Embryonic facial prominence (tissue), 1 donor: ENCODE data around the gene SPAG16.
"Not testable (repeated sequence)": the region's sequence is repeated elsewhere in the genome, so short reads cannot be mapped to it uniquely, and the experiment has no call there.

Experiments
- DNase-seq: peaks from one replicate; pipeline ENCODE4 v3.0.0-alpha.2; 2016; ENCODE audit errors: extremely low spot score

The SPAG16 gene

GRCh38 chr2:213271947-213272346, 12.3 kb upstream of the SPAG16 start:
- DNase-seq, result no peak

GRCh38 chr2:213274143-213274542, 10.1 kb upstream of the SPAG16 start:
- DNase-seq, result no peak

- no peak for DNase-seq
Measured at GRCh38 chr2:213275265-213275664, 9.0 kb upstream of the SPAG16 start.

GRCh38 chr2:213277134-213277533, 7.1 kb upstream of the SPAG16 start:
- not testable (repeated sequence) for DNase-seq

- no peak for DNase-seq
Measured at GRCh38 chr2:213279116-213279620, 5.1 kb upstream of the SPAG16 start.

- no peak for DNase-seq
Measured at GRCh38 chr2:213279971-213280370, 4.3 kb upstream of the SPAG16 start.

GRCh38 chr2:213281156-213281555, 3.1 kb upstream of the SPAG16 start:
- no peak for DNase-seq

- DNase-seq, result no peak
Measured at GRCh38 chr2:213285404-213285803, 1.1 kb downstream of the SPAG16 start.

GRCh38 chr2:213286161-213286560, 1.9 kb downstream of the SPAG16 start:
- DNase-seq, result no peak

- DNase-seq, result no peak
Measured at GRCh38 chr2:213288913-213289700, 4.8 kb downstream of the SPAG16 start.

GRCh38 chr2:213290501-213290900, 6.2 kb downstream of the SPAG16 start:
- DNase-seq, result no peak

- no peak for DNase-seq
Measured at GRCh38 chr2:213296270-213296669, 12.0 kb downstream of the SPAG16 start.

GRCh38 chr2:213306316-213306942, 22.2 kb downstream of the SPAG16 start:
- no peak for DNase-seq

- no peak for DNase-seq
Measured at GRCh38 chr2:213315168-213315876, 31.1 kb downstream of the SPAG16 start.

GRCh38 chr2:213316001-213316735, 31.9 kb downstream of the SPAG16 start:
- DNase-seq, result no peak

GRCh38 chr2:213317929-213318328, 33.7 kb downstream of the SPAG16 start:
- DNase-seq, result no peak

GRCh38 chr2:213320604-213321003, 36.3 kb downstream of the SPAG16 start:
- no peak for DNase-seq

GRCh38 chr2:213336253-213336770, 52.0 kb downstream of the SPAG16 start:
- DNase-seq, result no peak

- DNase-seq, result no peak
Measured at GRCh38 chr2:213353419-213353818, 69.2 kb downstream of the SPAG16 start.

GRCh38 chr2:213376644-213377043, 92.4 kb downstream of the SPAG16 start:
- no peak for DNase-seq

GRCh38 chr2:213407027-213407426, 122.8 kb downstream of the SPAG16 start:
- DNase-seq, result not testable (repeated sequence)
